ENCODE data around the gene CRYGC. TPM values are rescaled to one million over a fixed set of nuclear protein-coding genes. Genes with fewer than 3 reads are reported as not detected.
"Not testable (repeated sequence)": the region's sequence is repeated elsewhere in the genome, so short reads cannot be mapped to it uniquely, and the experiment has no call there.

CRYGC gene
- total and polyA plus RNA-seq, 4 donors = 0.44 TPM; not detected in 3

GRCh38 chr2:208098701-208099100 lies 30.9 kb downstream of the CRYGC start:
- WGBS (ENCODE audit: insufficient coverage) = 100% methylated on average over 1 of the region's 1 CpG
- not testable (repeated sequence) for H3K4me1 ChIP-seq (ENCODE audit: control insufficient read depth, insufficient read depth, low read length); H3K27me3 ChIP-seq (ENCODE audit: control insufficient read depth, insufficient read depth, low read length); H3K4me3 ChIP-seq (ENCODE audit: low read depth, low read length); H3K9me3 ChIP-seq (ENCODE audit: control insufficient read depth, insufficient read depth, low read length); DNase-seq (ENCODE audit: low read depth in 4 of 6, low spot score in 6 of 6); H3K27ac ChIP-seq (ENCODE audit: low read depth, low read length); H3K36me3 ChIP-seq (ENCODE audit: control insufficient read depth, insufficient read depth, low read length)

GRCh38 chr2:208098267-208098666 lies 31.4 kb downstream of the CRYGC start:
- Histone ChIP-seq H3K4me1 (ENCODE audit: control insufficient read depth, insufficient read depth, low read length) (peaks cover 3% of the 10 kb centered on the region), H3K4me3 (ENCODE audit: low read depth, low read length) (no peak overlapping the region), H3K9me3 (ENCODE audit: control insufficient read depth, insufficient read depth, low read length) (no peaks in the 10 kb centered on the region), H3K27me3 (ENCODE audit: control insufficient read depth, insufficient read depth, low read length) (no peaks in the 10 kb centered on the region), H3K36me3 (ENCODE audit: control insufficient read depth, insufficient read depth, low read length) (no peaks in the 10 kb centered on the region), H3K27ac (ENCODE audit: low read depth, low read length) (no peak overlapping the region)
- 68% methylated on average over 2 of the region's 2 CpGs for WGBS (ENCODE audit: insufficient coverage)
- DNase-seq (ENCODE audit: low read depth in 4 of 6, low spot score in 6 of 6) = no peak

GRCh38 chr2:208097801-208098200 lies 31.8 kb downstream of the CRYGC start:
- Histone ChIP-seq H3K36me3 (ENCODE audit: control insufficient read depth, insufficient read depth, low read length) (no peaks in the 10 kb centered on the region), H3K4me3 (ENCODE audit: low read depth, low read length) (no peak overlapping the region), H3K27ac (ENCODE audit: low read depth, low read length) (no peak overlapping the region), H3K9me3 (ENCODE audit: control insufficient read depth, insufficient read depth, low read length) (no peaks in the 10 kb centered on the region), H3K27me3 (ENCODE audit: control insufficient read depth, insufficient read depth, low read length) (no peaks in the 10 kb centered on the region), H3K4me1 (ENCODE audit: control insufficient read depth, insufficient read depth, low read length) (peaks cover 3% of the 10 kb centered on the region)
- DNase-seq (ENCODE audit: low read depth in 4 of 6, low spot score in 6 of 6) = no peak
- WGBS (ENCODE audit: insufficient coverage) = 81% methylated on average over 3 of the region's 5 CpGs

- Histone ChIP-seq H3K4me1 (ENCODE audit: control insufficient read depth, insufficient read depth, low read length) (peaks cover 1% of the 10 kb centered on the region), H3K27me3 (ENCODE audit: control insufficient read depth, insufficient read depth, low read length) (no peaks in the 10 kb centered on the region), H3K27ac (ENCODE audit: low read depth, low read length) (no peak overlapping the region), H3K4me3 (ENCODE audit: low read depth, low read length) (no peak overlapping the region), H3K36me3 (ENCODE audit: control insufficient read depth, insufficient read depth, low read length) (no peaks in the 10 kb centered on the region), H3K9me3 (ENCODE audit: control insufficient read depth, insufficient read depth, low read length) (no peaks in the 10 kb centered on the region)
- 73% methylated on average over 1 of the region's 3 CpGs for WGBS (ENCODE audit: insufficient coverage)
- no peak for DNase-seq (ENCODE audit: low read depth in 4 of 6, low spot score in 6 of 6)
These were observed 32.3 kb downstream of the CRYGC start for GRCh38 chr2:208097313-208097712.

- no peaks in the 10 kb centered on the region for H3K9me3 ChIP-seq (ENCODE audit: control insufficient read depth, insufficient read depth, low read length)
These were observed 33.5 kb downstream of the CRYGC start for GRCh38 chr2:208096080-208096479.

GRCh38 chr2:208093128-208093527 lies 36.5 kb downstream of the CRYGC start:
- H3K4me3 ChIP-seq (ENCODE audit: low read depth, low read length) = no peak overlapping the region
- H3K9me3 ChIP-seq (ENCODE audit: control insufficient read depth, insufficient read depth, low read length) = no peaks in the 10 kb centered on the region
- no peak overlapping the region for H3K27ac ChIP-seq (ENCODE audit: low read depth, low read length)
- no peaks in the 10 kb centered on the region for H3K27me3 ChIP-seq (ENCODE audit: control insufficient read depth, insufficient read depth, low read length)
- no peaks in the 10 kb centered on the region for H3K4me1 ChIP-seq (ENCODE audit: control insufficient read depth, insufficient read depth, low read length)
- H3K36me3 ChIP-seq (ENCODE audit: control insufficient read depth, insufficient read depth, low read length) = no peaks in the 10 kb centered on the region
- DNase-seq (ENCODE audit: low read depth in 4 of 6, low spot score in 6 of 6) = no peak

More at GRCh38 chr2:208096080-208096479, 33.5 kb downstream of the CRYGC start:
- WGBS (ENCODE audit: insufficient coverage) = 82% methylated on average over 3 of the region's 3 CpGs
- Histone ChIP-seq H3K36me3 (ENCODE audit: control insufficient read depth, insufficient read depth, low read length) (no peaks in the 10 kb centered on the region), H3K27me3 (ENCODE audit: control insufficient read depth, insufficient read depth, low read length) (no peaks in the 10 kb centered on the region), H3K4me1 (ENCODE audit: control insufficient read depth, insufficient read depth, low read length) (no peaks in the 10 kb centered on the region), H3K27ac (ENCODE audit: low read depth, low read length) (no peak overlapping the region), H3K4me3 (ENCODE audit: low read depth, low read length) (no peak overlapping the region)
- no peak for DNase-seq (ENCODE audit: low read depth in 4 of 6, low spot score in 6 of 6)

DNA sequence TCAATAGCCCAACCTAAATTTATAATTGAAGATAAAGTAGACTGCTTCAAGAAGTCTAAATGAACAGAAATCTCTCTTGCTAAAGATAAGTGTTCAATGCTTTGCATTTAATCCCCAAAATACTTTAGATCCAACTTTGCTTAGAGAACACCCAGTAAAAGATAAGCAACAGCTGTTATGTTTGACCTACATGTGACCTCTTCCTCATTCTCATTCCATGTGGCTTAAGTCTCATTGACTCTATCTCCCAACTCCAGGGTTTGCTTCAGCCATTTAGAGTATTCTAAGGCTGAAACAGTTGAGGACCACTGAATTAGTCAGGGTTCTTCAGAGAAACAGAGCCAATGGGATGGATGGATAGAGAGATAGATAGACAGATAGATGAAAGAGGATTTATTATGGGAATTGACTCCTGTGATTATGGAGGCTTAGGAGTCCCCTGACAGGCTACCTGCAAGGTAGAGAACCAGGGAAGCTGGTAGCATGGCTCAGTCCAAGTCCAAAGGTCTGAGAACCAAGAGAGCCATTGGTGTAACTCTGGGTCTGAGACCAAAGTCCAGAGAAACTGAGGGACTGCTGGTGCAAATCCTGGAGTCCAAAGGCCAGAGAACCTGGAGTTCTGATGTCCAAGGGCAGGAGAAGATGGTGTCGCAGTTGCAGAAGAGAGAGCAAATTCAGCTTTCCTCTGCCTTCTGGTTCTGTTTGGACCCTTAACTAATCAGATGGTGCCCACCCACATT lies 37.4 kb downstream of the CRYGC start:
- Histone ChIP-seq H3K27me3 (ENCODE audit: control insufficient read depth, insufficient read depth, low read length) (no peaks in the 10 kb centered on the region), H3K4me1 (ENCODE audit: control insufficient read depth, insufficient read depth, low read length) (no peaks in the 10 kb centered on the region), H3K27ac (ENCODE audit: low read depth, low read length) (no peak overlapping the region), H3K36me3 (ENCODE audit: control insufficient read depth, insufficient read depth, low read length) (no peaks in the 10 kb centered on the region), H3K9me3 (ENCODE audit: control insufficient read depth, insufficient read depth, low read length) (no peaks in the 10 kb centered on the region), H3K4me3 (ENCODE audit: low read depth, low read length) (no peak overlapping the region)
- DNase-seq (ENCODE audit: low read depth in 4 of 6, low spot score in 6 of 6) = no peak
- 100% methylated on average over 1 of the region's 1 CpG for WGBS (ENCODE audit: insufficient coverage)

- H3K4me1 ChIP-seq (ENCODE audit: control insufficient read depth, insufficient read depth, low read length) = no peaks in the 10 kb centered on the region
- H3K27ac ChIP-seq (ENCODE audit: low read depth, low read length) = no peak overlapping the region
- H3K36me3 ChIP-seq (ENCODE audit: control insufficient read depth, insufficient read depth, low read length) = no peaks in the 10 kb centered on the region
- no peak for DNase-seq (ENCODE audit: low read depth in 4 of 6, low spot score in 6 of 6)
- H3K4me3 ChIP-seq (ENCODE audit: low read depth, low read length) = no peak overlapping the region
- no peaks in the 10 kb centered on the region for H3K27me3 ChIP-seq (ENCODE audit: control insufficient read depth, insufficient read depth, low read length)
- H3K9me3 ChIP-seq (ENCODE audit: control insufficient read depth, insufficient read depth, low read length) = no peaks in the 10 kb centered on the region
These were observed 39.2 kb downstream of the CRYGC start for GRCh38 chr2:208090420-208090819.

DNA sequence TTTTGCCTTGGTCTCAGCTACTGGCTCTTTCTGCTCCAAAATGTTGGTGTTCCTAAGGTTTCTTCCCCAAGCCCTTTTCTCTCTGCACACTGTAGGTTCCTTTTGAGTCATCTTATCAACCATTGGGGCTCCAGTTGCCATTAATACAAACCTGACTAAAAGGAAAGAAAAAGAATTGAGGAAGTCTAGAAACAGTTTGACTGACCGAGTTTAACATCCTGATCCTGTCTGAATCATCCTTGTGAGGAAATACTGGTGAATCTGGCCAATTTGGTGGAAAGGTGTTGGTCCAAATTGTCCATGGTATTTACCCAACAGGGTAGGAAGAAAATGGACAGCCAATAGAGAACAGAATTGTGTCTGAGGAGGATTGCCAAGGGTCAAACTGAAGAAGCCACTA lies 43.6 kb downstream of the CRYGC start:
- H3K4me3 ChIP-seq (ENCODE audit: low read depth, low read length) = no peak overlapping the region
- H3K9me3 ChIP-seq (ENCODE audit: control insufficient read depth, insufficient read depth, low read length) = no peaks in the 10 kb centered on the region
- WGBS (ENCODE audit: insufficient coverage) = 100% methylated on average over 1 of the region's 1 CpG
- no peaks in the 10 kb centered on the region for H3K27me3 ChIP-seq (ENCODE audit: control insufficient read depth, insufficient read depth, low read length)
- DNase-seq (ENCODE audit: low read depth in 4 of 6, low spot score in 6 of 6) = no peak
- H3K27ac ChIP-seq (ENCODE audit: low read depth, low read length) = no peak overlapping the region
- no peaks in the 10 kb centered on the region for H3K4me1 ChIP-seq (ENCODE audit: control insufficient read depth, insufficient read depth, low read length)
- H3K36me3 ChIP-seq (ENCODE audit: control insufficient read depth, insufficient read depth, low read length) = no peaks in the 10 kb centered on the region

DNA sequence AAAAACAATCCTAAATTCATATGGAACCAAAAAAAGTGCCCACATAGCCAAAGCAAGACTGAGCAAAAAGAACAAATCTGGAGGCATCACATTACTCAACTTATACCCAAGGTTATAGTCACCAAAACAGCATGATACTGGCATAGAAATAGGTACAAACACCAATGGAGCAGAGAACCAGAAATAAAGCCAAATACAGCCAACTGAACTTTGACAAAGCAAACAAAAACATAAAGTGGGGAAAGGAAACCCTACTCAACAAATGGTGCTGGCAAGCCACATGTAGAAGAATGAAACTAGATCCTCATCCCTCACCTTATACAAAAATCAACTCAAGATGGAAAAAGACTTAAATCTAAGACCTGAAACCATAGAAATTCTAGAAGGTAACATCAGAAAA lies 45.8 kb downstream of the CRYGC start:
- H3K27ac ChIP-seq (ENCODE audit: low read depth, low read length) = no peak overlapping the region
- no peak overlapping the region for H3K4me3 ChIP-seq (ENCODE audit: low read depth, low read length)
- H3K9me3 ChIP-seq (ENCODE audit: control insufficient read depth, insufficient read depth, low read length) = peaks cover 3% of the 10 kb centered on the region
- no peaks in the 10 kb centered on the region for H3K36me3 ChIP-seq (ENCODE audit: control insufficient read depth, insufficient read depth, low read length)
- H3K4me1 ChIP-seq (ENCODE audit: control insufficient read depth, insufficient read depth, low read length) = no peaks in the 10 kb centered on the region
- DNase-seq (ENCODE audit: low read depth in 4 of 6, low spot score in 6 of 6) = no peak
- no peaks in the 10 kb centered on the region for H3K27me3 ChIP-seq (ENCODE audit: control insufficient read depth, insufficient read depth, low read length)

All from spinal cord (tissue), 10 donors.